HG03103 (cell line): Measurements from ENCODE around the gene WDR18.
"Not testable (repeated sequence)": the region's sequence is repeated elsewhere in the genome, so short reads cannot be mapped to it uniquely, and the experiment has no call there.

Experiments
- ATAC-seq: cut with Tn5 transposase; IDR thresholded peaks from one replicate; pipeline ENCODE4 v1.9.1; 2021; ENCODE audit warnings: low read depth; ENCODE audit not compliant: unreplicated experiment

The WDR18 gene

DNA sequence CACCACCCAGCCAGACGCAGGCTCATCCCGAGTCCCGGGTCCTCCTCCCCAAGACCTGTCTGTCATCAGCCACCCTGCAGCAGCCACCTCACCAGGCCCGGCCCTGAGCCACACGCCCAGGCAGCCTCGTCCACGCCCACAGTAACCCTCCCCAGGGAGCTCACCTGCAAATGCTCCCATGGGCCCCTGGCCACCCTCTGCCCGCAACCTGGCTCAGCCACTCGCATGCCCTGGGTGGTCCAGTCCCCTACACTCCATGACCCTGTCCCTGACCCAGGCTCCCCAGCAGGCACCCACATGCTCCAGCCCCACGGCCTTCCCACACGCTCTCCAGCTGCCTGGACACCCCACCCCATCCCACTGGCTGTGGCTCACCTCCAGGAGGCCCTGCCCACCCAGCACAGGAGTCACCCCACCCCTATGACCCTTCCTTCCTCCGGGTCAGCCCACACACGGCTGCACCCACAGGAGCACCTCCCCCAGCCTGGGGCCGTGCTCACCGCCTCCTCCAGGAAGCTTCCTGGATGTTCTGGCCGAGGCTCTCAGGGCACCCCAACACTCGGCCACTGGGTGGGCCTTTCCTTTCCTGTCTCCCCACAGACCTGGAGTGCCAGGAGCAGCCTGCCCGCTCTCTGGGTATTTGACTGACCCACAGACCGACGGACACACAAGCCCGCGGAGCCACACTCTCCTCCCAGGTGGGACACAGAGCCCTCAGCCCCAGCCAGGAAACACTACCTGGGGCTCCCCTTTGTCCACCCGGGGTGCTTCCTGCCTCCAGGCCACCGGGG is 33.2 kb downstream of the WDR18 start:
- ATAC-seq: no peak

DNA sequence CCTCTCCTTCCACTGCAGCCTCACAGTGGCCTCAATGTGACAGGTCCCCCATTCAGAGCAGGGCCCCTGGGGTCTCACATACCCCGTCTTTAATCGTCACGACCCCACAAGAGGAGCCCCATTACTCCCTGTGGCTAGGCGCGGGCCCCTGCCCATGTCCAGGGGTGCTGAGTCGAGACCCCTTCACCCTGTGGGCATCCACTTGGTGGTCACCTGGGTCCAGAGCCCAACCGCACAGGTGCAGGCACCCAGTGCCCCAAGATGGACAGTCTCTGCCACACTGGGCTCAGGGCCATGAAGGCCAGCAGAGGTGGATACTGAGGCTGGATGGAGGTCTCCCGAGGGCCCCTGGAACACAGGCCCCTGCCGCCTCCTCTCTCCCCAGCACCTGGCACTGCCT is 33.8 kb downstream of the WDR18 start:
- no peak for ATAC-seq

DNA sequence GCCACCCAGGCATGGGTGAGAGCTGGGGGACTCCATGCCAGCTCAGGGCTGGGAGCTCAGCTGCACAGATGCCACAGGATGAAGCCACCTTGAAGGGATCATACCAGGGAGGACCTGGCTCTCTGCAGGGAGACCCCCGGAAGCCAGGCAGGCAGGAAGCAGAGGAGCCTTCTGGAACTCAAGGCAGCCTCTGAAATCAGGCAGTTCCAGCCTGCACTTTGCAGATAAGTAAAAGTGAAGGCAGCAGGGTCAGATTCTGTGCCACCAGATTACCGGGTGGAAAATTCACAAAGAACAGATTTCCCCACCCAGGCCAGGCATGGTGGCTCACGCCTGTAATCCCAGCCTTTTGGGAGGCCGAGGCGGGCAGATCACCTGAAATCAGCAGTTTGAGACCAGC is 34.2 kb downstream of the WDR18 start:
- no peak for ATAC-seq

- ATAC-seq: no peak
Observed at GRCh38 chr19:1018932-1019615, 34.9 kb downstream of the WDR18 start.

DNA sequence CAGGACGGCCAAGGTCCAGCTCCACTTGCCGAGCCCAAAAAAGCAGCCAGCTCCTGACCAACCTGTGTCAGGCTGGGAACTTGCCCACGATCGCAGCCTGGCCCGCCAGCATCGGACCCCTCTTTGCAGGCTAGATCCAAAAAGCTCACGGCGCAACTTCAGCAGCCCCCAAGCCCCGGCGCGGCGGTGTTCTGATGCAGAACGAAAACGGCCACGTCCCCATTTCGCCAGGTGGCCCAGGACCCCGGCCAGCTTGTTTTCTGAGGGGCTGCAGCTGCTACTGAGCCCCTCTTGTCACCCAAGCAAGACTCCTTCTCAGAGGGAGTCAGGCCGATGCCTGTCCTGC is 35.4 kb downstream of the WDR18 start:
- no peak for ATAC-seq

DNA sequence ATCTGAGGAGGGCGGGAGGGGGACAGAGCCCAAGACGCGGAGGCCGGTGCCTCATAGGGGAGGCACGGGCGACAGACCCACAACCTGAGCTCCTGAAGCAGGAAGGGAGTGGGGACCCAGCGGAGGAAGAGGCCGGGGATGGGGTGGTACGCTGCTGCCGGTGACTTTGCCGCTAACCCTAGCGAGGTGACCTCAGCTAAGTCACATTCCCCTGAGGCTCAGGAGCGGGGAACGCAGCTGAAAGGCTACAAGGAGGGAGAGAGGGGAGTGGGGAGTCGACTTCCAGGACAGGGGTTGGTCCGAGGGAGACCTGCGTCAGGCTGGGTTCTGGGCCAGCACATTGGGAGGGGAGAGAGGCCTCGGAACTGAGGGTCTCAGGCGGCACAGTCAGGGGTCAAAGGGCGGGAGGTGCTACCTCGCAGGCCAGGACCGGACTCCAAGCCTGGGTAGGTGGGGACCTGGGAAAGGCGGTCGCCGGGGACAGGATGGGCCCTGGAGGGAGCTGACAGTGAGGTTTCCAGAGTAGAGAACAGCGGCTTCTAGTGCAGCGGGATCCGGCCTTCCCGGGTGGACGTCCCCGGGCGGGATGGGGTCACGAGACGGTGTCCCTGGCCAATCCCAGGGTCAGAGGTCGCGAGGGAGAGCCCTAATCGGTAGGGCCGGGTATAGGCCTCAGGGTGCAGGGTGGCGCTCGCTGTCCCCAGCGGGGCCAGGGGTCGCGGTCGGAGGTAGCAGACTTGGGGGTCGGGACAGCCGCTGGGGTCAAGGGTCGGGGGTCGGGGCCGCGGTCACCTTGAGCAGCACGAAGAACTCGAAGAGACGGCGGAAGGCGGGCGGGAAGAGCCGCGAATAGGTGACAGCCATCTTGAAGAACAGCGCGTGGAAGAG is 36.1 kb downstream of the WDR18 start:
- ATAC-seq: no peak

DNA sequence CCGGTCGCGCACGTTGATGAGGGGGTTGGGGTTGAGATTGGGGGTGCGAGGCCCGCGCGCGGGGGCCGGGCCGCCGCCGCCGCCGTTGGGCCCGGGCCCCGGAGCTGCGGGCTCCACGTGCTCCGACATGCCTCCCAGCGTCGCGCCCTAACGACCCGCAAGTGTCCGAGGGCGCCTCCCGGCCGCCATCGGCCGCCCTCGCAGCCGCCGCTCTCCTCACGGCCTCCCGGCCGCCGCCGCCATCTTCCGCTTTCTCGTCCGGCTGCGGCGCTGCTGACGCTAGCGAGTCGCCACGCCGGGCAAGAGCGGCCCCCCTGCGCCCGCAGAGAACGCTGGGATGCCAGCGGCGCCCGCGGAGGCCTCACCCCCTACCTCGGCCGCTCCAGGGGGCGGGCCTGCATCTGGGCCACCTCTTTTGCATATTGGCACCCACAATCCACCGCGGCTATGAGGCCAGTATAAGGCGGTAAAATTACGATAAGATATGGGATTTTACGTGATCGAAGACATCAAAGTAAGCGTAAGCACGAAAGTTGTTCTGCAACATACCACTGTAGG is 36.8 kb downstream of the WDR18 start, which contains the start of gene TMEM259:
Gene TMEM259 (minus strand): TSS at position 256 of the 558 bp plus-strand sequence. CDS start 127 bp downstream, at position 129.
- peak; percentile 76 for ATAC-seq

- ATAC-seq: not testable (repeated sequence)
Observed at GRCh38 chr19:1023883-1024188, 39.7 kb downstream of the WDR18 start.

GRCh38 chr19:1025080-1025479 is 40.9 kb downstream of the WDR18 start:
- ATAC-seq: not testable (repeated sequence)

DNA sequence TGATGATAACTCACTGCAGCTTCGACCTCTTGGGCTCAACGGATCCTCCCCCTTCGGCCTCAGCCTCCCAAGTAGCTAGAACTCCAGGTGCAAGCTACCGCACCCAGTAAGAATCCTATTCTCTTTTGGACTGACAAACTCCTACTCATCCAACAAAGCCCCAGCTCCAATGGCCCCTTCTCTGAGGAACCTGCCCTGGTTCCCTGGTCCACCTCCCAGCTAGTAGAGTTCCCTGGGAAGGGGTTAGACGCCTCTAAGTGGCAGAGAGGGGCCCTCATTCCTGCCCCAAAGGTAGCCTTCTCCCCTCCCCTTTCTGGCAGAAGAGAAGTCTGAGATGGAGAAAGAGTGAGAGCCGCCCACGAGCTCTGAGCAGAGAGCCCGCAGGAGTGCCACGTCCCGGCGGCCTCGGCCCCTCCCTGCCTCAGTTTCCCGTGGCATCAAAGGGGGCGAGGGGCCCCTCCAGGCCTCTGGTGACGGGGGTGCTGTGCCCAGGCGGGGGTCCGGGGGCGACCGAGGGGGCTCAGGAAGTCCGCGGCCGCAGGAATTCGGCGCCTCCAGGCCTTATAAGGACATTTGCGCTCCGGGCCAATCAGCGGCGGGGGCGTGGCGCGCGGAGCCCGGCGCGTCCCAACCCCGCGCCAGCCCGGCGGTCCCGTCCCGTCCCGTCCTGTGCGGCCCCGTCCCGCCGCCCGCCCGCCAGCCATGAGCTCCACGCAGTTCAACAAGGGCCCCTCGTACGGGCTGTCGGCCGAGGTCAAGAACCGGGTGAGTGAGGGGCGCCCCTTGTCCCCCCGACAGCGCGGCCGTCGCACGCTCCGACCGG is 42.0 kb downstream of the WDR18 start, which contains the start of gene CNN2:
Gene CNN2 (plus strand): TSS at position 649 of the 823 bp plus-strand sequence. CDS start 54 bp downstream, at position 703.
- no peak for ATAC-seq

DNA sequence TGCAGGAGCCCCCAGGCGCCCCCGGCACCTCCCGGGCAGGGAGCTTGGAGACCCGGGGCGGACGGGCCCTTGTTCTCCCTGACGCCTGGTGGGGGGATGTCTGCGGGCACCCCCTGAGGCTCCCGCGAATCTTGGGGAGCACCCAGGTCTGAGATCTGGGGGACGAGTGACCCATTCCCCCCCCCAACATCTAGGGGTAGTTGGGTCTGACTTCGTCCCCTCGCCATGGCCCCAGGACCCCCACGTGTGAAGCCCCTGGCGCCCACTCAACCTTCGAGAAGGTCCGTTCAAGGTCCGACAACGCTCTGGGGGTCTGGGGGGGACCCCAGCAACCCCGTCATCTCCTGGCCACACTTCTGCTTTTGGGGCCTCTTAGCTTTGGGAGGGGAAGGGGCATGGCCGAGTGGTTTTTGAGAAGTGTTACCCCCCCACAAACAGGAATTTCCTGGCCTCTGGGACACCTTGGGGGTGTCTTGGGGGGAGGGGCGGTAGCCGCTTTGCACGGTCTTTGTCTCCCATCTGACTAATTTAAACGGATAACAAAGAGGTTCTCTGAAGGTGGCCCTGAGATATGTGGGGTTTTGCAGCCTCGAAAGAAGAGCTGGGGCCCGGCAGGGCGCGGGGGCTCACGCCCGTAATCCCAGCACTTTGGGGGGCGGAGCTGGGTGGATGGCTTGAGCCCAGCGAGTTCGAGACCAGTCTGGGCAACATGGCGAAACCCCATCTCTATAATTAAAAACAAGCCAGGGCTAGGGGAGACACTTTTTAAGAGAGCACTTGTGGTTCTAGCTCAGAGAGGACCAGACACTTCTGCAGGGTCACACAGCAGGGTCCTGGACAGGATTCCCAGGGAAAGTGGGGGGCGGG is 42.9 kb downstream of the WDR18 start:
- ATAC-seq: no peak

DNA sequence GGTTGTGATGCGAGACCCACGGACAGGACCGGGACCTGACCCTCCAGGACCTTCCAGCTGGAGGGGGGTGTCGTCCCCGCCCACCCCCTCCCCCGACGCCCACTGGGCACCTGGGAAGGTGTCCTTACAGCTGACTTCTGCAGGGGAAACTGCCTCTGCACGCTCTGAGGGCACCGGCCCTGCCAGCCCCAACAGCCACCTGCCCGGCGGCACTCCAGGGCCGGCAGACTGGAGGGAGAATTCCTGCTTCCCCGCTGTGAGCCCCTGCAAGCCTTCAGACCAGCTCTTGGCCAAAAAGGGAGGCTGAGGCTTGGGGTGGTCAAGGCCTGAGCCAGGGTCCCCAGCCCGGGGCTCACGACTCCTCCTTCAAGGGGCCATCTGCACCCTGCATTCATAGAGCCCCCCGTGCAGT is 43.5 kb downstream of the WDR18 start:
- no peak for ATAC-seq

- ATAC-seq: no peak
Observed at GRCh38 chr19:1028062-1028926, 44.1 kb downstream of the WDR18 start.

DNA sequence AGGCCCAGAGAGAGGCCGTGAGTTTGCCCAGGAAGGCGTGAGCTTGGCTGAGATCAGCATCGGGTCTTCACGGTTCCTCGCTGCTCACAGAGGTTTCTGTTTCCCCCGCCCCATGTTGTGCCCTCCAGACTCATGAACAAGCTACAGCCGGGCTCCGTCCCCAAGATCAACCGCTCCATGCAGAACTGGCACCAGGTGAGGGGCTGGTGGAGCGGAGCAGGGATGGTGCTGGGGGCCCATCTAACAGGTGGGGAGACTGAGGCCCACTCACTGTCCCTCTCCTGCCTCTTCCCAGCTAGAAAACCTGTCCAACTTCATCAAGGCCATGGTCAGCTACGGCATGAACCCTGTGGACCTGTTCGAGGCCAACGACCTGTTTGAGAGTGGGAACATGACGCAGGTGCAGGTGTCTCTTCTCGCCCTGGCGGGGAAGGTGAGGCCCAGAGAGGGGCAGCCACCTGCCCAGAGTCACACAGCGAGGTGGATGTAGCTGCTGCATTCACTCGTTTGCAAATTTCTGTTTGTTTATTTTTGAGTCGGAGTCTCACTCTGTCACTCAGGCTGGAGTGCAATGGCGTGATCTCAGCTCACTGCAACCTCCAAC is 48.2 kb downstream of the WDR18 start:
- no peak for ATAC-seq

GRCh38 chr19:1035998-1036621 is 52.0 kb downstream of the WDR18 start:
- no peak for ATAC-seq

DNA sequence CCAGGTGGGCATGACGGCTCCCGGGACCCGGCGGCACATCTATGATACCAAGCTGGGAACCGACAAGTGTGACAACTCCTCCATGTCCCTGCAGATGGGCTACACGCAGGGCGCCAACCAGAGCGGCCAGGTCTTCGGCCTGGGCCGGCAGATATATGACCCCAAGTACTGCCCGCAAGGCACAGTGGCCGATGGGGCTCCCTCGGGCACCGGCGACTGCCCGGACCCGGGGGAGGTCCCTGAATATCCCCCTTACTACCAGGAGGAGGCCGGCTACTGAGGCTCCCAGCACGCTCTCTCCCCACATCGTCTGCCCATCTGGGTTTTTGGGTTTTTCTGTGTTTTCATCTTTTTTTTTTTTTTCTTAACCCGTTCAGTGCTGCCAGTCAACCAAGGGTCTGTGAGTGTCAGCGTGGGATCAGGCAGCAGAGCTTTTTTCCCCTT is 53.5 kb downstream of the WDR18 start:
- no peak for ATAC-seq

DNA sequence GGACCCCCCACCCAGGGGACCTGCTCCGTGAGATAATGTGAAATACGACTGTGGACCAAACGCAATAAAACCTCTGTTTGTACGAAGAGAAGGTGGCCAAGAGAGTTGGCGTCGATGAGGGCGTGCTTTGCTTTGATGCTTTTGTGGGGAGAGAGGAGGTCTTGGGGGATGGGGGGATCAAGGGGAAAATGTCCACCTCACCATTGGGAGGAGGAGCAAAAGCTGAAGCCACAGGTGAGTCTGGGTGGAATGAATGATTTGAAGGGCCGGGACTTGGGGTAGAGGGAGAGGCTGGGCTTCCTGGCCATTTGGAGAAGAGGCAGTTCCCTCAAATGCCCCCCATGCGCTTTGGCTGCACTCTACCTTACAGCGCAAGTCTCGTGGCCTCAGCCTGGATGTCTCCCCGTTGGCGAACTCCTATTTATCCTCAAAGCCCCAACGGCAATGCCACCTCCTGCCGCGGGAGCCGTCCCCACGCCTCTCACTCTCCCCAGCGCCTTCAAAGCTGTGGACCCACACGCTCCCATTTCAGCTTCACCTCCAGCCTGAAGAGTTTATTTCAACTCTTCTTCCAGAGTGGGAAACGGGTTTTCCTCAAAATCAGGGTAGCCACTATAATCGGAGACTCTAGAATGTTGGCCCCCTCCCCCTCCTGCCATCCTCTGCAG is 55.0 kb downstream of the WDR18 start:
- no peak for ATAC-seq
